K562 (cell line): ENCODE measurements around the gene TXNIP. TPM values are rescaled to one million over a fixed set of nuclear protein-coding genes. Genes with fewer than 3 reads are reported as not detected.

Experiments used
- AFF1 ChIP-seq, 2 experiments: fragments of 450-650 bp; IDR thresholded peaks; 2 replicates each; pipeline ENCODE4 v1.6.1; 2018; ENCODE audit warnings: mild to moderate bottlenecking in 2 of 2, low read depth in 1 of 2; ENCODE audit not compliant: partially characterized antibody in 2 of 2
- ELF1 ChIP-seq: fragments of 200-800 bp; sonication (Bioruptor generic); IDR thresholded peaks from 2 replicates; pipeline ENCODE4 v1.6.1; 2016; ENCODE audit warnings: missing genetic modification characterization, missing compliant biosample characterization
- HNRNPH1 ChIP-seq: fragments of 200-400 bp; formaldehyde crosslinking; optimal IDR thresholded peaks from 2 replicates; pipeline ENCODE3; 2017; ENCODE audit warnings: low read depth, mild to moderate bottlenecking, low read length, moderate library complexity
- KLF1 ChIP-seq: fragments of 450-650 bp; IDR thresholded peaks from 2 replicates; pipeline ENCODE4 v1.6.1; 2016; ENCODE audit warnings: missing genetic modification characterization, missing compliant biosample characterization
- L3MBTL2 ChIP-seq: fragments of 450-650 bp; IDR thresholded peaks from 2 replicates; pipeline ENCODE4 v1.6.1; 2016; ENCODE audit warnings: mild to moderate bottlenecking, moderate library complexity
- NRF1 ChIP-seq, 2 experiments: fragments of 450-650 bp; IDR thresholded peaks in 1 of 2; conservative IDR thresholded peaks in 1 of 2; 2 replicates each; pipeline ENCODE4 v1.6.1; 2014; ENCODE audit warnings: mild to moderate bottlenecking in 2 of 2
- RBFOX2 ChIP-seq: fragments of 200-400 bp; formaldehyde crosslinking; IDR thresholded peaks from 2 replicates; pipeline ENCODE4 v1.6.1; 2017; ENCODE audit warnings: low read depth, mild to moderate bottlenecking, low read length, moderate library complexity
- SRSF9 ChIP-seq: fragments of 200-400 bp; formaldehyde crosslinking; IDR thresholded peaks from 2 replicates; pipeline ENCODE4 v1.6.1; 2017; ENCODE audit warnings: low read depth, low read length, borderline replicate concordance
- TCF7 ChIP-seq: sonication (generic); IDR thresholded peaks from 2 replicates; pipeline ENCODE4 v1.6.1; 2016; ENCODE audit warnings: antibody characterized with exemption, borderline replicate concordance
- THRAP3 ChIP-seq: fragments of 450-650 bp; IDR thresholded peaks from 2 replicates; pipeline ENCODE4 v1.6.1; 2016; ENCODE audit warnings: mild to moderate bottlenecking, inconsistent platforms, borderline replicate concordance
- XRCC5 ChIP-seq: fragments of 200-400 bp; formaldehyde crosslinking; IDR thresholded peaks from 2 replicates; pipeline ENCODE4 v1.6.1; 2017; ENCODE audit warnings: low read depth, mild to moderate bottlenecking, low read length
- ZFX ChIP-seq: sonication (generic); formaldehyde crosslinking; IDR thresholded peaks from 2 replicates; pipeline ENCODE4 v1.8.0; 2022; ENCODE audit warnings: mild to moderate bottlenecking, missing genetic modification reagents, moderate library complexity
- ZKSCAN1 ChIP-seq: fragments of 150-350 bp; IDR thresholded peaks from 2 replicates; pipeline ENCODE4 v1.6.1; 2016; ENCODE audit warnings: low read depth, low read length
- ZNF140 ChIP-seq: fragments of 250-450 bp; sonication (Bioruptor Pico); IDR thresholded peaks from 2 replicates; pipeline ENCODE4 v1.8.0; 2021; ENCODE audit warnings: moderate library complexity, mild to moderate bottlenecking, inconsistent platforms
- ZNF146 ChIP-seq: IDR thresholded peaks from one replicate; pipeline ENCODE4 v1.6.1; 2018; ENCODE audit warnings: missing compliant biosample characterization; ENCODE audit not compliant: unreplicated experiment
- polyA plus RNA-seq, 8 experiments: library from polyadenylated mRNA; depleted of rRNA in 4 of 8; stranded (reverse) in 5 of 8; unstranded in 3 of 8; fragments of >200 nt; fragmentation: Nextera tagmentation in 2 of 8; fragmentation: Illumina TruSeq in 1 of 8; extraction: Ambion mirVana in 2 of 8; extraction: Trizol in 1 of 8; gene quantifications; 2 replicates each; pipeline versions ENCODE4 v1.2.1 to v1.2.3, GENCODE V29; 2011 to 2014; ENCODE audit warnings: inconsistent platforms in 1 of 8, missing spikeins in 1 of 8
- total RNA-seq, 7 experiments: library from RNA; depleted of rRNA in 6 of 7; stranded (reverse); fragments of >200 nt in 6 of 7; fragmentation: Illumina TruSeq in 2 of 7; extraction: Trizol in 2 of 7; gene quantifications; 2 replicates each; pipeline versions ENCODE4 v1.2.1 to v1.2.3, GENCODE V29; 2011 to 2021; ENCODE audit warnings: low replicate concordance in 1 of 7

Gene TXNIP
- total and polyA plus RNA-seq, 9 of the 15 experiments (the other 6 are each of a cell fraction or from before 2014, with no cell fraction given) = 120 to 499 (median 257) TPM

- TF ChIP-seq AFF1 (IDR thresholded peaks at IDR 0.05; ENCODE audit: low read depth in 1 of 2, partially characterized antibody in 2 of 2) (no peak), SRSF9 (no peak), THRAP3 (no peak; the same call in 1 of the 2 replicates), ZNF146 (CRISPR knock-in tag) (no peak), ZKSCAN1 (no peak), TCF7 (no peak), NRF1 (conservative IDR thresholded peaks at IDR 0.05 in 1 of 2, IDR thresholded peaks at IDR 0.05 in 1 of 2) (no peak), RBFOX2 (peak; percentile 74), L3MBTL2 (no peak), KLF1 (tag) (no peak), ZNF140 (CRISPR knock-in tag) (no peak), XRCC5 (no peak), ELF1 (tag) (0 out of 2 replicates have a peak, but pooled peaks have one; percentile 13), HNRNPH1 (no peak), ZFX (CRISPR knock-in tag) (no peak)
These were observed 3.3 kb downstream of the TXNIP start (continued) for GRCh38 chr1:145992958-145993617.
